ENCODE measurements around the gene ENTPD1. TPM values are rescaled to one million over a fixed set of nuclear protein-coding genes. Genes with fewer than 3 reads are reported as not detected.

ENTPD1 gene
- polyA plus RNA-seq, 1 donor (not counting 4 experiments of a cell fraction or from before 2014, with no cell fraction given): 0.03 TPM

- TF ChIP-seq EZH2 (IDR thresholded peaks at IDR 0.05; ENCODE audit: low read length) (no peak), CTCF (optimal IDR thresholded peaks at IDR 0.05 in 1 of 3, IDR thresholded peaks at IDR 0.05 in 1 of 3, conservative IDR thresholded peaks at IDR 0.05 in 1 of 3; ENCODE audit: extremely low read depth in 1 of 3, insufficient read depth in 2 of 3, low read length in 3 of 3) (no peak)
- H3K4me2 ChIP-seq (ENCODE audit: control insufficient read depth, extremely low read depth, insufficient read depth, low read depth, low read length): no peak overlapping the region
- no peak for DNase-seq (ENCODE audit: low read depth, low spot score)
- FAIRE-seq: no peak
- dilution Hi-C loops (cut with MboI; ENCODE audit: extremely low pct_ligation_motif_present, low sequenced_read_pairs): no loop called here
- no peak overlapping the region for H3K9ac ChIP-seq (ENCODE audit: control insufficient read depth, extremely low read depth, insufficient read depth, low read length)
- no peaks in the 10 kb centered on the region for H3K79me2 ChIP-seq (ENCODE audit: control insufficient read depth, insufficient read depth, low read length)
- no peaks in the 10 kb centered on the region for H3K4me1 ChIP-seq (ENCODE audit: control insufficient read depth, extremely low read depth, insufficient read depth, low read length)
- no peak overlapping the region for H3K27ac ChIP-seq (ENCODE audit: control insufficient read depth, insufficient read depth, low read length)
- H3K9me3 ChIP-seq (ENCODE audit: control insufficient read depth, low read depth, low read length): no peaks in the 10 kb centered on the region
- H4K20me1 ChIP-seq (ENCODE audit: control insufficient read depth, extremely low read depth, insufficient read depth, low read length): no peaks in the 10 kb centered on the region
- no peak overlapping the region for H3K4me3 ChIP-seq (ENCODE audit: control insufficient read depth in 2 of 3, extremely low read depth in 1 of 3, insufficient read depth in 2 of 3, low read depth in 1 of 3, low read length in 3 of 3)
- H3K36me3 ChIP-seq (ENCODE audit: control insufficient read depth in 2 of 2, extremely low read depth in 1 of 2, insufficient read depth in 2 of 2, low read length in 2 of 2): no peaks in the 10 kb centered on the region
- H3K27me3 ChIP-seq (ENCODE audit: control insufficient read depth, extremely low read depth, insufficient read depth, low read length): no peaks in the 10 kb centered on the region
- no peaks in the 10 kb centered on the region for H3K9me1 ChIP-seq (ENCODE audit: control insufficient read depth, extremely low read depth, insufficient read depth, low read length)
- no peak overlapping the region for H2AFZ ChIP-seq (ENCODE audit: control insufficient read depth, low read length)
Observed at GRCh38 chr10:95748349-95748748, 7.6 kb upstream of the ENTPD1 start.

- DNase-seq (ENCODE audit: low read depth, low spot score) (no peak), FAIRE-seq (no peak)
- Histone ChIP-seq H2AFZ (ENCODE audit: control insufficient read depth, low read length) (no peak overlapping the region), H3K9ac (ENCODE audit: control insufficient read depth, extremely low read depth, insufficient read depth, low read length) (no peak overlapping the region), H3K9me3 (ENCODE audit: control insufficient read depth, low read depth, low read length) (no peaks in the 10 kb centered on the region), H3K4me3 (ENCODE audit: control insufficient read depth in 2 of 3, extremely low read depth in 1 of 3, insufficient read depth in 2 of 3, low read depth in 1 of 3, low read length in 3 of 3) (no peak overlapping the region), H3K9me1 (ENCODE audit: control insufficient read depth, extremely low read depth, insufficient read depth, low read length) (no peaks in the 10 kb centered on the region), H4K20me1 (ENCODE audit: control insufficient read depth, extremely low read depth, insufficient read depth, low read length) (no peaks in the 10 kb centered on the region), H3K36me3 (ENCODE audit: control insufficient read depth in 2 of 2, extremely low read depth in 1 of 2, insufficient read depth in 2 of 2, low read length in 2 of 2) (no peaks in the 10 kb centered on the region), H3K27me3 (ENCODE audit: control insufficient read depth, extremely low read depth, insufficient read depth, low read length) (no peaks in the 10 kb centered on the region), H3K27ac (ENCODE audit: control insufficient read depth, insufficient read depth, low read length) (no peak overlapping the region), H3K4me2 (ENCODE audit: control insufficient read depth, extremely low read depth, insufficient read depth, low read depth, low read length) (no peak overlapping the region), H3K79me2 (ENCODE audit: control insufficient read depth, insufficient read depth, low read length) (no peaks in the 10 kb centered on the region), H3K4me1 (ENCODE audit: control insufficient read depth, extremely low read depth, insufficient read depth, low read length) (no peaks in the 10 kb centered on the region)
- dilution Hi-C loops (cut with MboI; ENCODE audit: extremely low pct_ligation_motif_present, low sequenced_read_pairs): no loop called here
- TF ChIP-seq EZH2 (IDR thresholded peaks at IDR 0.05; ENCODE audit: low read length) (no peak), CTCF (optimal IDR thresholded peaks at IDR 0.05 in 1 of 3, IDR thresholded peaks at IDR 0.05 in 1 of 3, conservative IDR thresholded peaks at IDR 0.05 in 1 of 3; ENCODE audit: extremely low read depth in 1 of 3, insufficient read depth in 2 of 3, low read length in 3 of 3) (no peak)
Observed at GRCh38 chr10:95755511-95756004, 405 bp upstream of the ENTPD1 start.

Measured in keratinocyte (primary cell).